Activated naive CD4-positive, alpha-beta T cell treated with Interleukin-2 at 50 U/mL for 16 hours (primary cell): ENCODE results near the gene SLC26A9.
"Not testable (repeated sequence)": the region's sequence is repeated elsewhere in the genome, so short reads cannot be mapped to it uniquely, and the experiment has no call there.

Experiments used
- DNase-seq: peaks from one replicate; pipeline ENCODE4 v3.0.0-alpha.2; 2020

Gene SLC26A9

GRCh38 chr1:205924460-205924790, 18.8 kb downstream of the SLC26A9 start:
- DNase-seq, result no peak

DNA sequence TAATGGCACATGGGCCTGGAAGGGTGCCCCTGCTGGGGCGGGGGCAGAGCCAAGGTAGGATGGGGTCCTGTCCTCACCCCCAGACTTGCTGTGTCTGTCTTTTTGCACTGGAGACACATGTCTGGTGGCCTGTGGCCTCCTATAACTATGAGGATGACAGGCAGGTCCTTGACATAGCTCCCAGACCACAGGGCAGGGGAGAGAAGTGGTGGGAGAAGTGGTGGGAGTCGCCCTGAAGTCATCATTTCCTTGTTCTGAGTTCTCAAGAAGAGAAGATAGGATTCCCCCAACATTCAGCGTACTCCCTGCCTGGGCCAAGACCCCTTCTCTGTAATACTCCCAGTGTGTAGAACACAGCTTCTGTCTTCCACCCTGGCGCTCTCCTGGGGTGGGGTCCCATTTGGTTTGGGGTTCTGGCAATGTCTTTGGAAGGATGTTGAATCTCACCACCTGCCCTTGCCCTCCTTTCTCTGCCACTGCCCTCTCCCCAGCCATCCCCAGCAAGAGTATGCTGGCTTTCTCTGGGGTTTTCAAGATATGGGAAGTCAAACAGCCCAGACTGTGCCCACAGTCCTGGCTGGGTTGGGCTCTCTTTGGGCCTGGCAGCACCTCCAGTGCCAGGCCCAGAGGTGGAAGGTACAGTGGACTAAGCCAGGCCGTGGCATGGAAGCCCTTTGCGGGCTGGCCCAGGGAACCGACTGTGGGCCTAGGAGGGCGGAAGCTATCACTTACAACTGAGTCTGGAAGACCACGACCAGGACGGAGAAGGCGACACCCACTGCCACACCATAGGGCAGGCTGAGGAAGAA, 19.4 kb downstream of the SLC26A9 start:
- DNase-seq, result no peak

- DNase-seq, result no peak
Observed at GRCh38 chr1:205922806-205923205, 20.4 kb downstream of the SLC26A9 start.

DNA sequence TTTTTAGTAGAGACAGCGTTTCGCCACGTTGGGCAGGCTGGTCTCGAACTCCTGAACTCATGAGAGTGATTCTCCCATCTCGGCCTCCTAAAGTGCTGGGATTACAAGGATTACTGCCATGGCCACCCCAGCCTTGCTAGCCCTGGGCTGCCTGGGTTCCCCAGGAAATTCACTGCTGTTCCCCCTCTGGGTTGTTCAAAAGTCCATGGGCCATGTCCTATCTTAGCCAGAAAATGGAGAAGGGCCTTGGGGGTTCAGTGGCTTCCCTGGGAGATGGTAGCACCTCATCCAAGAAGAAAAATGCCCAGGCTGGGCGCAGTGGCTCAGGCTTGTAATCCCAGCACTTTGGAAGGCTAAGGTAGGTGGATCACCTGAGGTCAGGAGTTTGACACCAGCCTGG, 20.9 kb downstream of the SLC26A9 start:
- DNase-seq, result no peak

GRCh38 chr1:205921570-205921909, 21.7 kb downstream of the SLC26A9 start:
- DNase-seq, result no peak

GRCh38 chr1:205920861-205921569, 22.2 kb downstream of the SLC26A9 start:
- no peak for DNase-seq

- DNase-seq, result no peak
Observed at GRCh38 chr1:205920159-205920558, 23.1 kb downstream of the SLC26A9 start.

DNA sequence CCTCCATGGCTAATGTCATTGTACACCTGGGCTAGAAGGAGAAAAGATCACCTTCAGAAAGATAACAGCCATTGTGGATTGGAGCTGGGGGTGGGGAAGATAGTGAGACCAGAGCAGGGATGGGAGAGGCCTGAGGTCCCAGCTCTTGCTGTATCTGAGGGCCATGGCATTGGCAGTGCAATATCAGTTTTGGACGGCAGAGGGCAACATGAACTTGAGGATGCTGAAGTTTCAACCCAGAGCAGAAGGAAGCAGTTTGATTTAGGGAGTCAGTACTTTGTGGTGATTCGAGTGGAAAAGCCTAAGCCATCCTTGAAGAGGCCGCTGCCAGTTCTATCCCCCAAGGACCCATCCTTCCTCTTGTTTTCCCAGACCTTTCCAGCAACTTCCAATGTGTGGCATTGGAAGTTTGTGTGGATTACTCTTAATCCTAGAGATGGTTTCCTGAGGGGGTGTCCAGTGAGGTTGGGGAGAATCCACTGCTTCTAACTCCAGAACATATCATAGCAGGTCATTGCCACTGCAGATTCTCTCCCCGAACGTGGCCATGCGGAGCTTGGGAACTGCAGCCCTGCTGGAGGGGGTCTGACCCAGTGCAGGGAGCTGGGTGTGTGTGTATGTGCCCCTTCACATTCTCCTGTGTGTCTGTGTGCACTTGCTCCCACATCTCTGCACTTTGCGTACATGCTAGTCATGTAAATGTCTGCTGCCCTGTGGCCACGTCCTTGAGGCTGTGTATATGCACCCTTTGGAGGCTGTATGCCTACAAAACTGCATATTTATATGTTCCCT, 24.1 kb downstream of the SLC26A9 start:
- DNase-seq, result peak; percentile 73

DNA sequence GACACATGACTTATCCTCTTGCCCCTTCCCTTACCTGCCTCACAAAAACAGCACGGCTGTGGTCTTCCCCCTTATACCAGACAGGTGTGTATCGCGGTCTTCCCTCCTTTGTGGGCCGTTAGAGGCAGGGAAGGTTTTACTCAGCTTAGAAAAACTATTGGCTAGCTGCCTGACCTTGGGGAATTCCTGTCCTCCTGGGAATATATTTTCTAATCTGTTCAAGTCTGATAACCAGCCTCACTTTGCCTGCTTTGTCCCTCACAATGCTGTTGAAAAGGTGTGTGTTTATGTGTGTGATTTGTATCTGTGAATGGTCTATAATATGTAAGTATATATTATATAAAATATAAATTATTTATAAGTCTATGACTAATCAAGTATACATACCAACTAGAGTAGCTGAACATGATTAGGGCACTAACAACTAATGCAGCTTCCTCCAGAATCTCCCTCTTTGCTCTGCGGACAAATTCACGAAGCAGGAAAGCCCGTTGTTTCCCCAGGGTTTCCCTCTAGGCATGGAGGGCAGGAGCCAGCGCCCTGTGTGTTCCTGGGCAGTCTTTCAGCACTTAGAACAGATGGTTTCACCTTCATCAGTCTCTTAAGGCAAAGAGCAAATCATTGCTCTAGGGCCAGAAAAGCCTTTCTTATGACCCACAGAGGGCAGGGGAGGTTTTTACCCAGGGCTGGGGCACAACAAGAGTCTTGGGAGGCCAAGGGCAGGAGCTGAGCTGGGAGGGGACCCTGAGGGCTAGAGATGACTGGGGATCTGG, 25.6 kb downstream of the SLC26A9 start:
- DNase-seq, result no peak

- no peak for DNase-seq
Observed at GRCh38 chr1:205916541-205916940, 26.7 kb downstream of the SLC26A9 start.

DNA sequence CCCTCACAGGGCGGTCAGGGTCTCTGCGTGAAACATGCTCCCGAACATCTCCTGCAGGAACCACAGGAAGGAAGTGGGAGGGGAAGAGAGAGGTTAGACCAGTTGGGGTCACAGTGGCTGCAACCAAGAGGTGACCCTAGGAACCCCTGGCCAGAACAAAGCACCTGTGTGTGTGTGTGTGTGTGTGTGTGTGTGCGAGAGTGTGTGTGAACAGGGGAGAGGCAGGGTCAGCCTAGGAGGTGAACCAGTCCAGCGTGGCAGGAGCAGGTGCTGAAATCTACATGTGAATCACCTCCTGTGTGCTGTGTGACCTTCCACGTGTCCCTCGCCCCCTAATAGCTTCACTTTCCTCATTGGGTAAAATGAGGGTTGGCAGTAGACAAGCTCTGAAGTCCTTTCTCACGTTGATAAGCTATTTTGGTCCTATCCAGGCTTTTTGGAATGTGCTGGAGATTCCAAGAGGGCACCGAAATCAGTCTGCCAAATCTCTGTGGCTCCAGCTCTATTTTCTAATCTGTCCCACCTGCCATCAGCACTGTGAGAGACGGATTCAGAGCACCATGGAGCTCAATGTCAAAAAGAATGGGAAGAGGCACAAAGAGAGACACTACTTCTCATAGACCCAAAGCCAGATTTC, 27.8 kb downstream of the SLC26A9 start:
- no peak for DNase-seq

DNA sequence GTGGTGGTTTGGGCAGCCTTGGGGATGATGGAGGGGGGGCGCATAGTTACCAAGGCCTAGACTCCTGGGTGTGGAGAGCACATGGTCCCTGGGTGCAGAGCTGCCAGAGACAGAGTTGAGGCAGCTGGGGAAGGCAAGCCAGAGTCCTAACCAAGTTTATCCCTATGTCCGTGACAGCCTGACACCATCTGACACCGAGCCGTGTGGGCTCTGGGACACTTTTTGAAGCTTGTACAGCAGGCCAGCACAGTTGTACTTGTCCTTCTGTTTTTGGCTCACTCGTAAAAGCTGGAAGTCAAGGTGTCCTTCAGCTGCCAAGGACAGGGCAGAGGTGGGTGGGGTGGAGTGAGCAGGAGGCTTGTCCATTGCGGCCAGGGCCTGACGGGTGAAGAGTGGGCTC, 28.5 kb downstream of the SLC26A9 start:
- DNase-seq, result no peak

DNA sequence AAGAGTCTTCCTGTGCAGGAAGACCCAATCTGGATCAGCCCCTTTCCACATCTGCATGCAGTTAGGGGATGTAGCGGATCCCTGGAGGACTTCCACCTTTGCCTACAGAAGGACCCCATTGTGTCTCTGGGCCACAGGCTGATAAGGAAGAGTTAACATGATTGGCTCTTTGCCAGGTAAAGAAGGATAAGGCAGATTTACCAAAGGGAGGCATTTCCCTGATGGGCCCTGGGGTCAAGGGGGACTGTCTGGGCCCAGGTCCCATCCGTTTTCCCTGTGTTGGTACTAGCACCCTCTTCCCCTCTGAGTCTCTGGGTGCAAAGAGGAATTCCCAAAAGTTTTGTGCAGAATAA, 29.1 kb downstream of the SLC26A9 start:
- no peak for DNase-seq

GRCh38 chr1:205913451-205914154, 29.7 kb downstream of the SLC26A9 start:
- DNase-seq, result no peak

DNA sequence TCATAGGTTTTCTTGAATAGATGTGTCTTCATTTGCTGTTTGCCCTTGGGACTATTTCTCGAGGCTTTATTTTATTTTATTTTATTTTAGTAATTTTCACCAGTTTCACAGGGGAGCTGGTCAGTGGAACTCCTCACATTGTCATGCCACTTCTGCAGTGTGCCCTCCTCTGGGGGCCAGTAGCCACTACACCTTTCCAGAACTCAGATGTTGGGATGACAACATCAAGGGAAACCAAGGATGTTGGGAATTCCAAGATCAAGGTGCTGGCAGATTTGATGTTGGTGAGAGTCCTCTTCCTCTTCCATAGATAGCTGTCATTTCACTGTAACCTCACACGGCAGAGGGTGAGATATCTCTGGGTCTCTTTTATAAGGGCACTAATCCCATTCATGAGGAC, 35.5 kb downstream of the SLC26A9 start:
- no peak for DNase-seq

GRCh38 chr1:205905095-205905494, 38.2 kb downstream of the SLC26A9 start:
- DNase-seq, result not testable (repeated sequence)

- DNase-seq, result no peak
Observed at GRCh38 chr1:205896351-205896750, 46.9 kb downstream of the SLC26A9 start.

- DNase-seq, result not testable (repeated sequence)
Observed at GRCh38 chr1:205894119-205894518, 49.1 kb downstream of the SLC26A9 start.

DNA sequence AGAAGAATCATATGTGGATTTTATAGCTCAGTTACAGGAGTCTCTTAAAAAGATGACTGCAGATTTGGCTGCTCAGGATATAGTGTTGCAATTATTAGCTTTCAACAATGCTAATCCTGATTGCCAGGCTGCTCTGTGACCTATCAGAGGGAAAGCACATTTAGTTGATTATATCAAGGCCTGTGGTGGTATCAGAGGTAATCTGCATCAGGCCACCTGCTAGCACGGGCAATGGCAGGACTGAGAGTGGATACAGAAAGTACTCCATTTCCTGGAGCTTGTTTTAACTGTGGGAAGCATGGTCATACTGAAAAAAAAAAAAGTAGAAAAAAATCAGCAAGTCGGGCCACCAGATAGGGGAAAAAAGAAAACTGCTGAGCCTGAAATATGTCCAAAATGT, 51.1 kb downstream of the SLC26A9 start:
- not testable (repeated sequence) for DNase-seq

DNA sequence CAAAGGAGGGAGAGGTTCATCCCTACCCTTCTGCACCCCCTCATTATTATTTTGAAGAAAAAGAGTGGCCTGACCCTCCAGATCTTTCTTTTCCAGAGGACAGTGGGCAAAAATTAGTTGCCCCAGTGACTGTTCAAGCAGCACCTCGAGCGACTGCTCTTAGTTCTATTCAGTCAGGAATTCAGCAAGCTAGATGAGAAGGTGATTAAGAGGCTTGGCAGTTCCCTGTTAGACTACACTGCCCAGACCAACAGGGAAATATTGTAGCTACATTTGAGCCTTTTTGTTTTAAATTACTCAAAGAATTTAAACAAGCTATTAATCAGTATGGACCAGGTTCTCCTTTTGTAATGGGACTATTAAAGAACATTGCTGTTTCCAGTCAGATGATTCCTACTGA, 51.8 kb downstream of the SLC26A9 start:
- not testable (repeated sequence) for DNase-seq

- not testable (repeated sequence) for DNase-seq
Observed at GRCh38 chr1:205890631-205891030, 52.6 kb downstream of the SLC26A9 start.

DNA sequence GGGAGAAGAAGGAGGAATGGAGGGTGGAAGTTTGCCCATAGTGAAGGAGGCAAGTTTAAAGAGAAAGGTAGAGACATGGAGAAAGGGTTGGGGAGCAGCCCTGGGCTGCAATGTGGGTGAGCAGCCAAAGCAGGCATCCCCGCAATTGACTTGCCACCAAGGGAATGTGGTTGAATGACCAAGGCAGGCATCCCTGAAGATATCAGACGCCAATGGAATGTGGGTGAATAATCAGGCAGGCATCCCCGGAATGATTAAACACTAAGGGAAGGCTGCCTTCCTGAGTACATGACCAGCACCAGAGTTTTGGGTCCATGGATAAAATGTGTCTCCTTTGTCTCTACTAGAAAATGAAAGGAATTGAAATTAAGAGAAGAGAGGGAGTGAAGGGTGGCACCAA, 53.5 kb downstream of the SLC26A9 start:
- DNase-seq, result not testable (repeated sequence)
